ENCODE results near the gene CRYBG1.

Gene CRYBG1

GRCh38 chr6:106618324-106618723 is 257.8 kb downstream of the CRYBG1 start:
- DNase-seq (ENCODE audit: insufficient read length, low spot score) (no peak), FAIRE-seq (no peak)
- TF ChIP-seq CTCF (IDR thresholded peaks at IDR 0.05; ENCODE audit: insufficient read depth, missing control alignments), result no peak

GRCh38 chr6:106619223-106619622 is 258.7 kb downstream of the CRYBG1 start:
- DNase-seq (ENCODE audit: insufficient read length, low spot score) (no peak), FAIRE-seq (no peak)
- TF ChIP-seq CTCF (IDR thresholded peaks at IDR 0.05; ENCODE audit: insufficient read depth, missing control alignments), result no peak

GRCh38 chr6:106620931-106621672 is 260.6 kb downstream of the CRYBG1 start:
- TF ChIP-seq CTCF (IDR thresholded peaks at IDR 0.05; ENCODE audit: insufficient read depth, missing control alignments), result no peak
- DNase-seq (ENCODE audit: insufficient read length, low spot score) (no peak), FAIRE-seq (no peak)
